Trophoblast cell (in vitro differentiated cells and primary cell): Measurements from ENCODE around the gene PRM2.
"Not testable (repeated sequence)": the region's sequence is repeated elsewhere in the genome, so short reads cannot be mapped to it uniquely, and the experiment has no call there.

Source experiments
- DNase-seq, 2 donors: peaks; one replicate each; pipeline ENCODE4 v3.0.0-alpha.2; 2016
- H2AFZ ChIP-seq: 2 replicates; pipeline ENCODE4 v1.6.1; 2013; ENCODE audit warnings: low read length, moderate library complexity, mild to moderate bottlenecking; ENCODE audit not compliant: insufficient read depth, poor library complexity
- H2AK5ac ChIP-seq: 2 replicates; pipeline ENCODE4 v1.6.1; 2013; ENCODE audit warnings: mild to moderate bottlenecking, low read length
- H2BK120ac ChIP-seq: 2 replicates; pipeline ENCODE4 v1.6.1; 2013; ENCODE audit warnings: low read length, mild to moderate bottlenecking, moderate library complexity; ENCODE audit not compliant: insufficient read depth, poor library complexity
- H2BK12ac ChIP-seq: 2 replicates; pipeline ENCODE4 v1.6.1; 2013; ENCODE audit warnings: mild to moderate bottlenecking, low read length, moderate library complexity
- H2BK5ac ChIP-seq: 2 replicates; pipeline ENCODE4 v1.6.1; 2013; ENCODE audit warnings: low read length, low read depth, moderate library complexity, mild to moderate bottlenecking; ENCODE audit not compliant: poor library complexity
- H3K14ac ChIP-seq: 2 replicates; pipeline ENCODE4 v1.6.1; 2013; ENCODE audit warnings: mild to moderate bottlenecking, low read length
- H3K18ac ChIP-seq: 2 replicates; pipeline ENCODE4 v1.6.1; 2013; ENCODE audit warnings: mild to moderate bottlenecking, low read length
- H3K23ac ChIP-seq: 2 replicates; pipeline ENCODE4 v1.6.1; 2013; ENCODE audit warnings: low read length
- H3K27ac ChIP-seq: 2 replicates; pipeline ENCODE4 v1.5.1; 2013; ENCODE audit warnings: low read depth, mild to moderate bottlenecking, inconsistent platforms, low read length, moderate library complexity
- H3K27me3 ChIP-seq: 2 replicates; pipeline ENCODE4 v1.6.1; 2013; ENCODE audit warnings: inconsistent platforms, mild to moderate bottlenecking, low read length, moderate library complexity; ENCODE audit not compliant: insufficient read depth
- H3K36me3 ChIP-seq, 2 experiments: 1 replicate in 1 of 2; 2 replicates in 1 of 2; pipeline ENCODE4 v1.6.1; 2013; ENCODE audit warnings: low read length in 2 of 2, mild to moderate bottlenecking in 2 of 2, moderate library complexity in 1 of 2; ENCODE audit not compliant: insufficient read depth in 2 of 2, control insufficient read depth in 1 of 2
- H3K4ac ChIP-seq: 2 replicates; pipeline ENCODE4 v1.6.1; 2013; ENCODE audit warnings: low read depth, mild to moderate bottlenecking, low read length, moderate library complexity
- H3K4me1 ChIP-seq, 2 experiments: 1 replicate in 1 of 2; 2 replicates in 1 of 2; pipeline ENCODE4 v1.6.1; 2013; ENCODE audit warnings: low read length in 2 of 2, mild to moderate bottlenecking in 2 of 2, moderate library complexity in 1 of 2; ENCODE audit not compliant: insufficient read depth in 2 of 2, control insufficient read depth in 1 of 2
- H3K4me2 ChIP-seq: 2 replicates; pipeline ENCODE4 v1.6.1; 2013; ENCODE audit warnings: inconsistent platforms, mild to moderate bottlenecking, low read length, moderate library complexity
- H3K4me3 ChIP-seq: 2 replicates; pipeline ENCODE4 v1.5.1; 2013; ENCODE audit warnings: mild to moderate bottlenecking, low read depth, low read length, inconsistent platforms
- H3K79me1 ChIP-seq: one replicate; pipeline ENCODE4 v1.6.1; 2013; ENCODE audit warnings: low read length
- H3K79me2 ChIP-seq: 2 replicates; pipeline ENCODE4 v1.6.1; 2013; ENCODE audit warnings: low read length, mild to moderate bottlenecking; ENCODE audit not compliant: control insufficient read depth, insufficient read depth, poor library complexity
- H3K9ac ChIP-seq: 2 replicates; pipeline ENCODE4 v1.6.1; 2013; ENCODE audit warnings: mild to moderate bottlenecking, low read length
- H3K9me3 ChIP-seq: 2 replicates; pipeline ENCODE4 v1.6.1; 2013; ENCODE audit warnings: low read depth, mild to moderate bottlenecking, control low read depth, inconsistent platforms, low read length; ENCODE audit not compliant: insufficient read depth
- H4K12ac ChIP-seq: 2 replicates; pipeline ENCODE4 v1.6.1; 2013; ENCODE audit warnings: low read depth, mild to moderate bottlenecking, low read length, moderate library complexity
- H4K8ac ChIP-seq: 2 replicates; pipeline ENCODE4 v1.6.1; 2013; ENCODE audit warnings: low read depth, mild to moderate bottlenecking, low read length, moderate library complexity
- H4K91ac ChIP-seq: one replicate; pipeline ENCODE4 v1.6.1; 2013; ENCODE audit warnings: low read depth, mild to moderate bottlenecking, low read length, moderate library complexity
- WGBS: extraction: QIAGEN DNeasy Blood & Tissue Kit; methylation state at CpG from one replicate; pipeline ENCODE4 v1.1.7; 2013; ENCODE audit warnings: missing lambda C conversion rate; ENCODE audit not compliant: insufficient read length, insufficient coverage; ENCODE audit errors: extremely low coverage; 5-methylcytosine and 5-hydroxymethylcytosine counted together

Gene PRM2

GRCh38 chr16:11291091-11291703, 14.9 kb upstream of the PRM2 start:
- Histone ChIP-seq H3K27ac (no peak overlapping the region), H2BK5ac (no peak overlapping the region), H3K4me1 (peaks cover 11% of the 10 kb centered on the region in 2 experiments), H3K4me3 (no peak overlapping the region), H2BK120ac (no peak overlapping the region), H3K36me3 (no peaks in the 10 kb centered on the region), H3K79me1 (peaks cover 3% of the 10 kb centered on the region), H4K12ac (no peak overlapping the region), H2BK12ac (no peak overlapping the region), H4K91ac (no peak overlapping the region), H3K18ac (no peak overlapping the region), H2AFZ (no peak overlapping the region), H3K9me3 (no peaks in the 10 kb centered on the region), H3K4me2 (no peak overlapping the region), H3K14ac (no peak overlapping the region), H2AK5ac (no peak overlapping the region), H3K23ac (no peak overlapping the region), H3K4ac (no peak overlapping the region), H4K8ac (no peak overlapping the region), H3K27me3 (no peaks in the 10 kb centered on the region), H3K79me2 (no peaks in the 10 kb centered on the region), H3K9ac (no peak overlapping the region)
- no CpG with 5 or more reads among the region's 10 CpGs for WGBS
- peak; percentile 91 to 97 for DNase-seq

GRCh38 chr16:11290102-11290893, 14.0 kb upstream of the PRM2 start:
- H3K36me3 ChIP-seq, result no peaks in the 10 kb centered on the region
- H3K4ac ChIP-seq, result no peak overlapping the region
- H4K91ac ChIP-seq, result peak overlapping the region; percentile 22
- H2AFZ ChIP-seq, result no peak overlapping the region
- no peak for DNase-seq
- H3K27ac ChIP-seq, result no peak overlapping the region
- H2BK120ac ChIP-seq, result peak overlapping the region; percentile 48
- H3K4me2 ChIP-seq, result no peak overlapping the region
- H3K4me1 ChIP-seq, result peaks cover 9 to 11% of the 10 kb centered on the region in 2 experiments
- H3K79me2 ChIP-seq, result no peaks in the 10 kb centered on the region
- no peak overlapping the region for H3K23ac ChIP-seq
- peak overlapping the region; percentile 22 for H3K14ac ChIP-seq
- no peak overlapping the region for H4K12ac ChIP-seq
- no peak overlapping the region for H3K4me3 ChIP-seq
- H4K8ac ChIP-seq, result no peak overlapping the region
- H3K27me3 ChIP-seq, result no peaks in the 10 kb centered on the region
- no peak overlapping the region for H3K18ac ChIP-seq
- H3K9me3 ChIP-seq, result no peaks in the 10 kb centered on the region
- H2BK5ac ChIP-seq, result no peak overlapping the region
- no peak overlapping the region for H3K9ac ChIP-seq
- H3K79me1 ChIP-seq, result peaks cover 2% of the 10 kb centered on the region
- no CpG with 5 or more reads among the region's 8 CpGs for WGBS
- peak overlapping the region; percentile 65 for H2AK5ac ChIP-seq
- H2BK12ac ChIP-seq, result peak overlapping the region; percentile 63

- H3K18ac ChIP-seq, H2AFZ ChIP-seq, DNase-seq, H3K79me1 ChIP-seq, H2AK5ac ChIP-seq, H3K79me2 ChIP-seq, H3K9ac ChIP-seq, H3K27ac ChIP-seq, H2BK120ac ChIP-seq, H4K91ac ChIP-seq, H3K4me2 ChIP-seq, H3K14ac ChIP-seq, H4K8ac ChIP-seq, H2BK5ac ChIP-seq, H3K4me3 ChIP-seq, H3K27me3 ChIP-seq, H3K36me3 ChIP-seq, H3K23ac ChIP-seq, H2BK12ac ChIP-seq, H3K4ac ChIP-seq, H3K9me3 ChIP-seq, H4K12ac ChIP-seq: not testable (repeated sequence)
- peaks cover 9 to 11% of the 10 kb centered on the region in 2 experiments for H3K4me1 ChIP-seq
- no CpG with 5 or more reads among the region's 4 CpGs for WGBS
Observed at GRCh38 chr16:11289696-11290095, 13.4 kb upstream of the PRM2 start.

DNA sequence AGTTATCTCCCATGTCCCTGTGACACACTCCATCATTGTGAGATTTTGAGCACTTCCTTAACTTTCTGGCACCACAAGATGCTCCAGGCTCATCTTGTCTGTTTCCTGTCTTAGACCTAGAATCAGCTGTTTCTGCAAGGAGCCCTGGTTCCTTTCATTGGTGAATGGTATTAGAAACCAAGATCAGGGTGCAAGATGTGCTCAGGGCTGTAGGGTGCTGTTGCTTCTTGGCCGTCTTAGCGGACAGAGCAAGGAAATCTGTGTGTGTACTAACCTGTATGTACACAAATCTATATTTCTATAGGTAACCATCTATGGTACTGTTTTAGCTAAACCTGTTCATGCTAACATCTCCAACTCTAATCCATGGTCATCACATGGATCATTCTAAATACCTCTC, 12.9 kb upstream of the PRM2 start:
- no peak overlapping the region for H3K23ac ChIP-seq
- WGBS, result no CpG with 5 or more reads among the region's 2 CpGs
- no peak overlapping the region for H2BK5ac ChIP-seq
- no peak overlapping the region for H3K18ac ChIP-seq
- no peaks in the 10 kb centered on the region for H3K36me3 ChIP-seq
- H3K4me3 ChIP-seq, result no peak overlapping the region
- no peaks in the 10 kb centered on the region for H3K79me2 ChIP-seq
- H3K9ac ChIP-seq, result no peak overlapping the region
- no peak for DNase-seq
- H4K12ac ChIP-seq, result no peak overlapping the region
- no peak overlapping the region for H2BK120ac ChIP-seq
- H3K27me3 ChIP-seq, result no peaks in the 10 kb centered on the region
- H2AFZ ChIP-seq, result no peak overlapping the region
- H3K4me1 ChIP-seq, result peaks cover 9 to 11% of the 10 kb centered on the region in 2 experiments
- H3K9me3 ChIP-seq, result no peaks in the 10 kb centered on the region
- no peak overlapping the region for H4K91ac ChIP-seq
- H4K8ac ChIP-seq, result no peak overlapping the region
- no peak overlapping the region for H3K4me2 ChIP-seq
- peaks cover 2% of the 10 kb centered on the region for H3K79me1 ChIP-seq
- no peak overlapping the region for H3K27ac ChIP-seq
- no peak overlapping the region for H2AK5ac ChIP-seq
- H2BK12ac ChIP-seq, result no peak overlapping the region
- no peak overlapping the region for H3K4ac ChIP-seq
- no peak overlapping the region for H3K14ac ChIP-seq
